GM12865 (cell line): ENCODE results near the gene HERC2.
A peak's percentile ranks its signal among the peaks of the same experiment; 100 is the strongest.
"Not testable (repeated sequence)": the region's sequence is repeated elsewhere in the genome, so short reads cannot be mapped to it uniquely, and the experiment has no call there.

Experiments used
- DNase-seq: peaks from one replicate; pipeline ENCODE4 v3.0.0; 2010; ENCODE audit warnings: low read depth
- H3K4me3 ChIP-seq: 2 replicates; pipeline ENCODE4 v1.5.1; 2011; ENCODE audit warnings: mild to moderate bottlenecking, low read depth, low read length, control low read depth

Gene HERC2

GRCh38 chr15:28322129-28322588 lies at the start of gene HERC2:
HERC2 (minus strand) TSS chr15:28322179; CDS start chr15:28321433, 746 bp downstream.
- DNase-seq: not testable (repeated sequence)
- H3K4me3 ChIP-seq: peak within 1 kb of the TSS; percentile 51

- DNase-seq, H3K4me3 ChIP-seq: not testable (repeated sequence)
These were observed 43.5 kb upstream of the HERC2 start for GRCh38 chr15:28365502-28365901.

DNA sequence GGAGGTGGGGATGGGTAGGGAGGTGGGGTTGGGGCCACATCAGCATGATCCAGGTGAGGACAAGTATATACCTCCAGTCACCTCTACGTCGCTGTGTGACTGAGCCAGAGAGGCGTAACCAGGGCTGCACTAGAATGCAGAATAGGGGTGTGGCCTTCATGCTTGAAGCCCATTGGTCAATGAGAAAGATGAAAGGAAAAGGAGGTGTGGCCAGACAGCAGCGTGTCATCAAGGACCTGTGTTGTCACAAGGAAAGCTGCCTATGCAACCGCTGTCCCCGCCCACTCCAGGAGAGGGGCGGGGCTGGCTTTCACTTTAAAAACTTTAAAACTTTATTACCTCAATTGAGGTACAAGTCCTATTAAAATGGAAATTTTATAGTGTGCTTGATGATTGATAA lies 36.0 kb upstream of the HERC2 start, which contains the start of gene GOLGA6L24:
Gene GOLGA6L24 (minus strand): TSS at position 101 of the 400 bp plus-strand sequence. CDS start 61 bp downstream, at position 40.
- not testable (repeated sequence) for DNase-seq, H3K4me3 ChIP-seq

DNA sequence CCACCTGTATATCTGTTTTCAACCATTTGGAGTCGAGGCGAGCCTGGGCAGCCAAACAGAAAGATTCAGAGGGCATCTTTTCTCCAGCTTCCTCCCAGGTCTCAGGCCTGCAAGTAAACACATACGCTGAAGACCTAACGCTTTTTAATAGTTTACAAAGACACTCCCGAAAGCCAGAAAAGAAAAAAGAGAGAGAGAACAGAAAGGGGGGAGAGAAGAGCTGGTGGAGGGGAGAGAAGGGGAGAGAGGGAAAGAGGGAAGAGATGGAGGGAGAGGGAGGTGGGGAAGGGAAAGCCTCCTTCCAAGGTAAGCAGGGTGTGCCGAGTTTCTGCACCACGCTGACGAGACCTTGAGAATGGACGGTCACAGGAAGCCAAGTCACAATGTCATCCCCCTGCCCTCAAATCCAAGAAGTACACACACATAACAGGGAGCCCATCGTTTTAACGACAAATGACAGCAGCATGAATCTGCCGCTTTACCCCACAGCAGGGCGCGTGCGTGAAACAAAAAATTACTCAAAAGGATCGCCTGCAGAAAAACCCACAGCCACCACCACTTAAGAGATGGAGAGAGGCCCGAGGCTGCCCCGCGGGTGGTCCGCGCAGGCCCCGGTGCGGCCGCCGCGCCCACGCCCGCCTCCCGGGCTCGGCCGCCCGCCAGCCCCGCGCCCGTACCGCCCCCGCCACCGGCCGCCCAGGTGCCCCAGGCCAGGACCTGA lies 461 bp downstream of the HERC2 start:
- not testable (repeated sequence) for DNase-seq
- peak overlapping the region; percentile 51 for H3K4me3 ChIP-seq

DNA sequence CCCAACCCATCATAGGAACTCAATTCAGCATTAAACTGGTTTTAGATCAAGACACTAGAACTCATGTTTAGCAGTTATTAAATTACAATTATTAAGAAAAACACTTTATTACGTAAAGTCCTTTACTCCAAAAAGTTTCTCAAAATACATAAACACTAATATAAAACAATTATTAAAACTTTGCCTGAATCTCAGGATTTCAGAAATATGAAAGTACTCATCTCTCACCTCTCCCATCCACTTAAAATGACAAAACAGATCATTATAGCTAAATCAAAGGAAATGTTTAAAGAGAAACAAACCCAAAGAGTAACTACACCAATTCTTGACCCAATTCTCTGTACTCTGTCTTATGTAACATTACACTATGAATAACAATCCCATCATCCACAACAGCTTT lies 2.3 kb downstream of the HERC2 start:
- H3K4me3 ChIP-seq, DNase-seq: not testable (repeated sequence)

GRCh38 chr15:28318828-28319227 lies 3.2 kb downstream of the HERC2 start:
- DNase-seq, H3K4me3 ChIP-seq: not testable (repeated sequence)

DNA sequence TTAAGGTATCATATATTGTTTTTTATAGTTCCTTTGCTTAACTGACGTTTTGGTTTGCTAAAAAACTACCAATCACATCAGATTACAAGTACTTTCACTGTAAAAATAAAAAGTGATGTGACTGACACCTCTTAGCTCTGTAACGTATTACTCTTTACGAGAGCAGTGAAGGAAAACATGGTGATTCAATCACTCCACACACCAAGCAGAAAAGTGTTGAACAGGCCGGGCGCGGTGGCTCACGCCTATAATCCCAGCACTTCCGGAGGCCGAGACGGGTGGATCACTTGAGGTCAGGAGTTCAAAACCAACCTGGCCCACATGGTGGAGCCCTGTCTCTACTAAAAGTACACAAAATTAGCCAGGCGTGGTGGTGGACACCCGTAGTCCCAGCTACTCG lies 3.9 kb downstream of the HERC2 start:
- not testable (repeated sequence) for H3K4me3 ChIP-seq, DNase-seq

- not testable (repeated sequence) for H3K4me3 ChIP-seq, DNase-seq
These were observed 5.0 kb downstream of the HERC2 start for GRCh38 chr15:28316958-28317357.

DNA sequence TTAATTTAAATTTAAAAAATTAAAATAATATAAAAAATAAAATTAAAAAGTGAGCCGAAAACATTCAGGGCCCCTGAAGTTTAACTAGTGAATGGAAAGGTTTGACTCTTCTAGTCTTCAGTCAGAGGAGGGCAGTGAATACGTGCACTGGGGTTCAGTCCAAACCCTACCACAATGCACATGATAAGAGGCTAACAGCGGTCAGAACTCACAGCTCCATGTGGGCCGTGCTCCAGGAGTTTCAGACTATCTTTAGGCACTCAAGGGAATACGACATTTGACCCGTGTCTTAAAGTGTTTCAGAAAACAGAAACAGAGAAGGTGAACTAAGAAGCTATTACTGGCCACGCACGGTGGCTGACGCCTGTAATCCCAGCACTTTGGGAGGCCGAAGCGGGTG lies 11.5 kb downstream of the HERC2 start:
- not testable (repeated sequence) for H3K4me3 ChIP-seq, DNase-seq

DNA sequence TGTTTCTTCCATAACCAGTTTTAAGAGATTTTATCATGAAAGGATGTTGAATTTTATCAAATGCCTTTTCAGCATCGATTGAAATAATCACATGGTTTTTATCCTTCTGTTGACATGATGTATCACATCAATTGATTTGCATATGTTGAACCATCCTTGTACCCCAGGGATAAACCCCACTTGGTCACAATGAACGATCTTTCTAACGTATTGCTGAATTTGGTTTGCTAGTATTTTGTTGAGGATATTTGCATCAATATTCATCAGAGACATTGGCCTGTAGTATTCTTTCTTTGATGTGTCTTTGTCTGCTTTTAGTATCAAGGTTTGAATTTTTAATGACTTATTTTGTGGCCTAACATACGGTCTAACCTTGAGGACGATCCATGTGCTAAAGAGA lies 13.3 kb downstream of the HERC2 start:
- H3K4me3 ChIP-seq, DNase-seq: not testable (repeated sequence)

- DNase-seq, H3K4me3 ChIP-seq: not testable (repeated sequence)
These were observed 16.3 kb downstream of the HERC2 start for GRCh38 chr15:28305700-28306099.

GRCh38 chr15:28297434-28297833 lies 24.5 kb downstream of the HERC2 start:
- not testable (repeated sequence) for DNase-seq, H3K4me3 ChIP-seq

- not testable (repeated sequence) for H3K4me3 ChIP-seq
- peak; percentile 41 for DNase-seq
These were observed 25.2 kb downstream of the HERC2 start for GRCh38 chr15:28296814-28297213.

- not testable (repeated sequence) for H3K4me3 ChIP-seq, DNase-seq
These were observed 26.9 kb downstream of the HERC2 start for GRCh38 chr15:28295009-28295563.

DNA sequence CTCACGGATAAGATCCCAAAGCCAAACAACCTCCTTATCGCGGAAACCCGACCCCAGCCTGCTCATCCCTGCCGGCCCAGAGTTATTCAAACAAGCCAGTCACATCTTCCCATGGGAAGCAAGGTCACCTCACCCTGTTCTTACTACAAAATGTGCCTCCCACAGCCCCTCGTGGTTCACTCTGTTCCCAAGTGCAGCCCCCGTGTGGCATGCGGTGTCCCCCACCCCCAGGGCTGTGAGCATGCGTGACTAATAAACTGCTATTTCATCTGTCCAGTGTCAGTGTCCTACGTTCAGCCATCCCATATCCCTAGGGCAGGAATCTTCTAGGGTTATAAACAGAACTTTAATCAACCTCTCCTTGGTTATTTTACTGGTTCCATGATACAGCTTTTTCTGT lies 27.4 kb downstream of the HERC2 start:
- not testable (repeated sequence) for H3K4me3 ChIP-seq, DNase-seq
